C4-2B (cell line): ENCODE results near the gene GALK1.
"Not testable (repeated sequence)": the region's sequence is repeated elsewhere in the genome, so short reads cannot be mapped to it uniquely, and the experiment has no call there.

Experiments used
- CTCF ChIP-seq: fragments of 450-650 bp; conservative IDR thresholded peaks from 2 replicates; pipeline ENCODE4 v1.5.1; 2017; ENCODE audit warnings: mild to moderate bottlenecking
- ZFX ChIP-seq: fragments of 450-650 bp; IDR thresholded peaks from 2 replicates; pipeline ENCODE4 v1.6.1; 2017

GRCh38 chr17:75810756-75811155 lies 45.8 kb upstream of the GALK1 start:
- not testable (repeated sequence) for TF ChIP-seq CTCF, ZFX
